ENCODE data around the gene SARDH.

The SARDH gene

GRCh38 chr9:133614678-133615077 is 123.5 kb downstream of the SARDH start:
- TF ChIP-seq CTCF (conservative IDR thresholded peaks at IDR 0.05; ENCODE audit: low read depth, low read length), result no peak
- H3K4me3 ChIP-seq (ENCODE audit: low read depth, low read length), result no peak overlapping the region
- DNase-seq (ENCODE audit: low read depth), result no peak

GRCh38 chr9:133614056-133614455 is 124.1 kb downstream of the SARDH start:
- no peak for DNase-seq (ENCODE audit: low read depth)
- no peak for TF ChIP-seq CTCF (conservative IDR thresholded peaks at IDR 0.05; ENCODE audit: low read depth, low read length)
- no peak overlapping the region for H3K4me3 ChIP-seq (ENCODE audit: low read depth, low read length)
